HepG2 (cell line): ENCODE data around the gene SHBG.

Experiments
- CTCF ChIP-seq: sonication (generic); formaldehyde crosslinking; IDR thresholded peaks from 2 replicates; pipeline ENCODE4 v1.5.0; 2020; ENCODE audit warnings: mild to moderate bottlenecking, missing genetic modification reagents, moderate library complexity
- GPN1 ChIP-seq: sonication (generic); formaldehyde crosslinking; IDR thresholded peaks from 2 replicates; pipeline ENCODE4 v1.5.1; 2020; ENCODE audit warnings: missing genetic modification reagents, borderline replicate concordance
- NFE2L2 ChIP-seq: fragments of 150-350 bp; IDR thresholded peaks from 2 replicates; pipeline ENCODE4 v1.6.1; 2014; ENCODE audit warnings: low read length
- TBL1XR1 ChIP-seq: fragments of 150-350 bp; IDR thresholded peaks from 2 replicates; pipeline ENCODE4 v1.6.1; 2014; ENCODE audit warnings: borderline replicate concordance, low read length; ENCODE audit not compliant: partially characterized antibody

- TF ChIP-seq NFE2L2 (no peak), CTCF (CRISPR knock-in tag) (peak; percentile 55), TBL1XR1 (no peak), GPN1 (CRISPR knock-in tag) (no peak)
These were observed 2.6 kb downstream of the SHBG start for GRCh38 chr17:7632492-7632894.
